MCF 10A (cell line): Measurements from ENCODE around the gene EHD4. TPM values are rescaled to one million over a fixed set of nuclear protein-coding genes. Genes with fewer than 3 reads are reported as not detected.

Experiments used
- BruUV-seq: library from RNA; stranded (reverse); fragments of 400-500 nt; replicated peaks from 2 replicates; lab custom pipeline; 2021; lab: Mats Ljungman, UMichigan
- CTCF ChIA-PET: fragments of 300-600 bp; sonication (Branson Sonifier 250); formaldehyde crosslinking; extraction: SDS; loops from one replicate; lab custom pipeline; 2021; ENCODE audit warnings: antibody characterized with exemption, inconsistent platforms; lab: Yijun Ruan, JAX
- POLR2A ChIA-PET: fragments of 300-600, 350-650 bp; sonication (Branson Sonifier 250); formaldehyde crosslinking; extraction: SDS; loops from one replicate; lab custom pipeline; 2020; ENCODE audit warnings: antibody characterized with exemption, inconsistent platforms; lab: Yijun Ruan, JAX
- DNase-seq: peaks from one replicate; pipeline ENCODE4 v3.0.0-alpha.2; 2018; ENCODE audit not compliant: unreplicated experiment
- H3K27ac Mint-ChIP-seq: one replicate; pipeline ENCODE4 v1.8.0; 2022; ENCODE audit warnings: mild to moderate bottlenecking, low read depth, mixed read lengths; ENCODE audit not compliant: unreplicated experiment
- H3K27me3 Mint-ChIP-seq: one replicate; pipeline ENCODE4 v1.8.0; 2022; ENCODE audit warnings: mixed read lengths; ENCODE audit not compliant: insufficient read depth, unreplicated experiment
- H3K36me3 Mint-ChIP-seq: one replicate; pipeline ENCODE4 v1.8.0; 2022; ENCODE audit warnings: mild to moderate bottlenecking, moderate library complexity, mixed read lengths; ENCODE audit not compliant: insufficient read depth, unreplicated experiment
- H3K4me1 Mint-ChIP-seq: one replicate; pipeline ENCODE4 v1.8.0; 2022; ENCODE audit warnings: mixed read lengths; ENCODE audit not compliant: insufficient read depth, unreplicated experiment
- H3K4me3 Mint-ChIP-seq: one replicate; pipeline ENCODE4 v1.8.0; 2022; ENCODE audit warnings: mild to moderate bottlenecking, moderate library complexity, mixed read lengths; ENCODE audit not compliant: unreplicated experiment
- H3K9me3 Mint-ChIP-seq: one replicate; pipeline ENCODE4 v1.8.0; 2022; ENCODE audit warnings: mixed read lengths; ENCODE audit not compliant: unreplicated experiment
- CTCF ChIP-seq: fragments of 200-600 bp; IDR thresholded peaks from one replicate; pipeline ENCODE4 v1.8.0; 2022; ENCODE audit warnings: antibody characterized with exemption, mild to moderate bottlenecking; ENCODE audit not compliant: unreplicated experiment
- intact Hi-C: fragments of 100-400 bp; cut with micrococcal nuclease; formaldehyde crosslinking; loops from 2 replicates; pipeline ENCODE4 v1.14.1; 2022
- total RNA-seq: library from RNA; stranded (reverse); gene quantifications from 2 replicates; pipeline ENCODE4 v1.2.3, GENCODE V29; 2022

Gene EHD4
- total RNA-seq, 1 experiment from 2014 or later: 27.1 TPM

- Mint-ChIP-seq H3K27ac (no peak overlapping the region), H3K27me3 (peaks cover 11% of the 10 kb centered on the region)
Observed at GRCh38 chr15:41999290-42000285, 27.2 kb upstream of the EHD4 start.

GRCh38 chr15:41997845-41998244 lies 25.5 kb upstream of the EHD4 start:
- no peak for TF ChIP-seq CTCF
- DNase-seq: no peak
- Mint-ChIP-seq H3K9me3 (no peaks in the 10 kb centered on the region), H3K4me1 (no peaks in the 10 kb centered on the region), H3K27me3 (no peaks in the 10 kb centered on the region), H3K27ac (no peak overlapping the region), H3K4me3 (no peak overlapping the region), H3K36me3 (no peaks in the 10 kb centered on the region)
- CTCF ChIA-PET: interaction anchor here (0.7 to 4.9 kb wide), 6 partner anchors 9 to 68 kb away, joined by 3 to 30 read pairs (median 5); no protein-coding TSS in a partner anchor
- POLR2A ChIA-PET: interaction anchor here (0.6 to 0.7 kb wide), 2 partner anchors 94 to 1513 kb away, joined by 3 read pairs; no protein-coding TSS in a partner anchor
- BruUV-seq: no TSS peak
- intact Hi-C loops: no loop called here

More at GRCh38 chr15:41999290-42000285, 27.2 kb upstream of the EHD4 start:
- H3K36me3 Mint-ChIP-seq: no peaks in the 10 kb centered on the region
- no peak for DNase-seq
- no peaks in the 10 kb centered on the region for H3K4me1 Mint-ChIP-seq
- POLR2A ChIA-PET: no interaction called here
- H3K4me3 Mint-ChIP-seq: no peak overlapping the region
- intact Hi-C loops: no loop called here
- no peaks in the 10 kb centered on the region for H3K9me3 Mint-ChIP-seq
- no peak for TF ChIP-seq CTCF
- CTCF ChIA-PET: interaction anchor here (4.9 kb wide), 1 partner anchor 10 kb away, joined by 30 read pairs; no protein-coding TSS in a partner anchor
- no TSS peak for BruUV-seq

GRCh38 chr15:41996921-41997592 lies 24.7 kb upstream of the EHD4 start:
- BruUV-seq: no TSS peak
- Mint-ChIP-seq H3K4me1 (no peaks in the 10 kb centered on the region), H3K36me3 (no peaks in the 10 kb centered on the region), H3K27me3 (no peaks in the 10 kb centered on the region), H3K27ac (no peak overlapping the region), H3K9me3 (no peaks in the 10 kb centered on the region), H3K4me3 (no peak overlapping the region)
- DNase-seq: no peak
- intact Hi-C loops: no loop called here
- ChIA-PET CTCF (interaction anchor here (0.7 to 4.9 kb wide), 7 partner anchors 8 to 69 kb away, joined by 3 to 30 read pairs (median 6); no protein-coding TSS in a partner anchor), POLR2A (interaction anchor here (0.5 to 1.3 kb wide), 4 partner anchors 17 to 521 kb away, joined by 3 to 5 read pairs (median 4); no protein-coding TSS in a partner anchor)
- no peak for TF ChIP-seq CTCF
